HepG2 (cell line): ENCODE data around the gene GPR176. TPM values are rescaled to one million over a fixed set of nuclear protein-coding genes. Genes with fewer than 3 reads are reported as not detected.

Experiments
- ATAC-seq: fragments of 200-7000 bp; cut with Tn5 transposase; 3 replicates; pipeline ENCODE4 v1.9.1; 2020; ENCODE audit warnings: mild to moderate bottlenecking, moderate library complexity
- BruUV-seq: library from RNA; stranded (reverse); fragments of 400-500 nt; replicated peaks from 2 replicates; lab custom pipeline; 2021; lab: Mats Ljungman, UMichigan
- CTCF ChIA-PET: fragments of 300-600 bp; formaldehyde crosslinking; extraction: SDS; loops from one replicate; lab custom pipeline; 2021; ENCODE audit warnings: low total read pairs, inconsistent platforms, low intra/inter-chr PET ratio; lab: Yijun Ruan, JAX
- POLR2A ChIA-PET: fragments of 350-600 bp; sonication (Branson Sonifier 250); formaldehyde crosslinking; loops from one replicate; lab custom pipeline; 2020; ENCODE audit warnings: antibody characterized with exemption, inconsistent platforms; lab: Yijun Ruan, JAX
- DNase-seq: peaks from one replicate; pipeline ENCODE4 v3.0.0-alpha.2; 2015; ENCODE audit warnings: low spot score
- FAIRE-seq: peaks from 3 replicates; lab custom pipeline; 2011; peaks lifted over from hg19 to GRCh38; lab: Jason Lieb, UNC
- H2AFZ ChIP-seq: one replicate; pipeline ENCODE4 v1.6.1; 2011; ENCODE audit warnings: low read length, inconsistent platforms
- H3K27ac ChIP-seq: fragments of 300-600 bp; 3 replicates; pipeline ENCODE4 v1.8.0; 2011; ENCODE audit warnings: mixed run types, mild to moderate bottlenecking, mixed read lengths, low read length, inconsistent platforms; ENCODE audit not compliant: insufficient read depth; ENCODE audit errors: extremely low read length
- H3K27me3 ChIP-seq, 2 experiments: fragments of 200-600 bp in 1 of 2; 2 replicates in 1 of 2; 3 replicates in 1 of 2; pipeline versions ENCODE4 v1.6.0 to v1.8.0; 2011; ENCODE audit warnings: low read length in 2 of 2, mild to moderate bottlenecking in 2 of 2, moderate library complexity in 2 of 2, inconsistent platforms in 1 of 2; ENCODE audit not compliant: insufficient read depth in 2 of 2, control insufficient read depth in 1 of 2
- H3K36me3 ChIP-seq, 2 experiments: fragments of 200-600 bp in 1 of 2; replicated peaks in 1 of 2; 2 replicates in 1 of 2; 3 replicates in 1 of 2; pipeline versions ENCODE4 v1.5.1 to v1.8.0; 2011; ENCODE audit warnings: low read length in 2 of 2, inconsistent platforms in 1 of 2; ENCODE audit not compliant: insufficient read depth in 2 of 2, control insufficient read depth in 1 of 2
- H3K4me1 ChIP-seq: 2 replicates; pipeline ENCODE4 v1.5.1; 2012; ENCODE audit warnings: low read length, inconsistent platforms; ENCODE audit not compliant: insufficient read depth
- H3K4me2 ChIP-seq: 2 replicates; pipeline ENCODE4 v1.6.0; 2011; ENCODE audit warnings: low read depth, low read length, inconsistent platforms
- H3K4me3 ChIP-seq, 3 experiments: fragments of 200-600 bp in 1 of 3; sonication (generic), shearing (Covaris generic) in 1 of 3; replicated peaks in 1 of 3; 2 replicates each; pipeline ENCODE4 v1.5.1; 2011 to 2016; ENCODE audit warnings: low read length in 3 of 3, inconsistent platforms in 2 of 3, low read depth in 2 of 3, mild to moderate bottlenecking in 2 of 3, control low read depth in 1 of 3, mixed read lengths in 1 of 3; ENCODE audit not compliant: insufficient read depth in 1 of 3
- H3K79me2 ChIP-seq: one replicate; pipeline ENCODE4 v1.6.1; 2011; ENCODE audit warnings: low read length, inconsistent platforms; ENCODE audit not compliant: insufficient read depth
- H3K9ac ChIP-seq: 2 replicates; pipeline ENCODE4 v1.6.0; 2011; ENCODE audit warnings: mild to moderate bottlenecking, low read depth, low read length, inconsistent platforms; ENCODE audit not compliant: insufficient read depth
- H3K9me3 ChIP-seq: 2 replicates; pipeline ENCODE4 v1.5.1; 2012; ENCODE audit warnings: mild to moderate bottlenecking, low read length
- H4K20me1 ChIP-seq: 2 replicates; pipeline ENCODE4 v1.6.0; 2011; ENCODE audit warnings: inconsistent platforms, mild to moderate bottlenecking, low read length, moderate library complexity; ENCODE audit not compliant: insufficient read depth
- DMTF1 ChIP-seq: sonication (generic); formaldehyde crosslinking; IDR thresholded peaks from 2 replicates; pipeline ENCODE4 v1.4.0; 2020; ENCODE audit warnings: mild to moderate bottlenecking, missing genetic modification reagents
- HOXA3 ChIP-seq: sonication (generic); formaldehyde crosslinking; IDR thresholded peaks from 2 replicates; pipeline ENCODE4 v1.5.0; 2020; ENCODE audit warnings: missing genetic modification reagents
- ISL2 ChIP-seq: sonication (generic); formaldehyde crosslinking; IDR thresholded peaks from 2 replicates; pipeline ENCODE4 v1.5.0; 2020; ENCODE audit warnings: missing genetic modification reagents
- MAFK ChIP-seq, 2 experiments: IDR thresholded peaks in 1 of 2; conservative IDR thresholded peaks in 1 of 2; 2 replicates each; pipeline ENCODE4 v1.6.1; 2011; ENCODE audit warnings: improper control_type of control experiment in 2 of 2, low read length in 2 of 2
- PRDM10 ChIP-seq: sonication (generic); formaldehyde crosslinking; IDR thresholded peaks from 2 replicates; pipeline ENCODE4 v1.4.0; 2020; ENCODE audit warnings: low read depth, missing genetic modification reagents
- REXO4 ChIP-seq: sonication (generic); formaldehyde crosslinking; IDR thresholded peaks from 2 replicates; pipeline ENCODE4 v1.8.0; 2022; ENCODE audit warnings: missing genetic modification reagents, mild to moderate bottlenecking, borderline replicate concordance
- THRA ChIP-seq: sonication (generic); formaldehyde crosslinking; IDR thresholded peaks from 2 replicates; pipeline ENCODE4 v1.4.0; 2020; ENCODE audit warnings: missing genetic modification reagents, borderline replicate concordance
- U2AF2 ChIP-seq: fragments of 200-400 bp; formaldehyde crosslinking; IDR thresholded peaks from 2 replicates; pipeline ENCODE4 v1.6.1; 2017; ENCODE audit warnings: low read depth, mild to moderate bottlenecking, low read length
- ZBTB3 ChIP-seq: sonication (generic); formaldehyde crosslinking; IDR thresholded peaks from 2 replicates; pipeline ENCODE4 v1.4.0; 2020; ENCODE audit warnings: low read depth, mild to moderate bottlenecking, moderate library complexity, missing genetic modification reagents, borderline replicate concordance
- ZNF317 ChIP-seq: sonication (generic); formaldehyde crosslinking; IDR thresholded peaks from 2 replicates; pipeline ENCODE4 v1.5.0; 2020; ENCODE audit warnings: mild to moderate bottlenecking, missing genetic modification reagents
- ZNF337 ChIP-seq: sonication (generic); formaldehyde crosslinking; IDR thresholded peaks from 2 replicates; pipeline ENCODE4 v1.5.1; 2020; ENCODE audit warnings: missing genetic modification reagents, low read depth, mild to moderate bottlenecking, borderline replicate concordance
- ZNF451 ChIP-seq: sonication (generic); formaldehyde crosslinking; IDR thresholded peaks from 2 replicates; pipeline ENCODE4 v1.5.0; 2020; ENCODE audit warnings: mild to moderate bottlenecking, missing genetic modification reagents
- ZNF597 ChIP-seq: sonication (generic); formaldehyde crosslinking; IDR thresholded peaks from 2 replicates; pipeline ENCODE4 v1.5.0; 2020; ENCODE audit warnings: missing genetic modification reagents
- ZNF691 ChIP-seq: sonication (generic); formaldehyde crosslinking; IDR thresholded peaks from 2 replicates; pipeline ENCODE4 v1.4.0; 2020; ENCODE audit warnings: missing genetic modification reagents, low read depth, mild to moderate bottlenecking, borderline replicate concordance
- WGBS: methylation state at CpG from one replicate; pipeline ENCODE4 v1.1.6; 2017; ENCODE audit warnings: low lambda C conversion rate; 5-methylcytosine and 5-hydroxymethylcytosine counted together
- in situ Hi-C: cut with HindIII; loops from 2 replicates; pipeline ENCODE4 v1.10.0; 2017; ENCODE audit warnings: low pct_unique_long_range_greater_than_20kb; ENCODE audit not compliant: extremely low pct_ligation_motif_present
- intact Hi-C: fragments of 100-400 bp; cut with micrococcal nuclease; formaldehyde crosslinking; loops from one replicate; pipeline ENCODE4 v1.10.0; 2022; ENCODE audit not compliant: unreplicated experiment
- polyA plus RNA-seq, 8 experiments: library from polyadenylated mRNA; depleted of rRNA in 3 of 8; stranded (reverse) in 7 of 8; unstranded in 1 of 8; fragments of >200 nt; fragmentation: Illumina TruSeq in 4 of 8; extraction: Trizol in 4 of 8; gene quantifications; 2 replicates each; pipeline versions ENCODE4 v1.2.1 to v1.2.3, GENCODE V29; 2011 to 2016; ENCODE audit warnings: low read depth in 4 of 8, missing spikeins in 1 of 8, mixed read lengths in 1 of 8; ENCODE audit not compliant: insufficient read depth in 1 of 8
- total RNA-seq, 5 experiments: library from RNA; depleted of rRNA; stranded (reverse); fragments of >200 nt; fragmentation: Illumina TruSeq; extraction: Trizol; gene quantifications; 2 replicates each; pipeline ENCODE4 v1.2.3, GENCODE V29; 2016; ENCODE audit warnings: low read depth in 1 of 5

The GPR176 gene
- total and polyA plus RNA-seq, 2 of the 13 experiments (the other 11 are each of a cell fraction or from before 2014, with no cell fraction given), result 0.11 to 0.20 TPM

GRCh38 chr15:39803016-39803415, 117.0 kb downstream of the GPR176 start:
- CTCF ChIA-PET, result no interaction called here
- Histone ChIP-seq H3K27ac (no peak overlapping the region), H3K9ac (no peak overlapping the region), H3K4me2 (no peak overlapping the region), H4K20me1 (no peaks in the 10 kb centered on the region), H3K4me3 (no peak overlapping the region), H3K4me1 (no peaks in the 10 kb centered on the region), H3K27me3 (0 out of 5 replicates have a peak, but pooled peaks cover 0 to 7% of the 10 kb centered on the region in 2 experiments), H3K9me3 (no peaks in the 10 kb centered on the region), H2AFZ (no peak overlapping the region), H3K36me3 (no peaks in the 10 kb centered on the region), H3K79me2 (no peaks in the 10 kb centered on the region)
- FAIRE-seq (no peak), DNase-seq (no peak), ATAC-seq (no peak)
- 44% methylated on average over 4 of the region's 4 CpGs for WGBS
- in situ Hi-C loops (no loop called here), intact Hi-C loops (no loop called here)
- POLR2A ChIA-PET, result no interaction called here
- no TSS peak for BruUV-seq
- TF ChIP-seq PRDM10 (CRISPR knock-in tag) (no peak), MAFK (conservative IDR thresholded peaks at IDR 0.05 in 1 of 2, IDR thresholded peaks at IDR 0.05 in 1 of 2; ENCODE audit: low read length in 2 of 2) (no peak), ZNF451 (CRISPR knock-in tag) (no peak), ZNF597 (no peak), DMTF1 (CRISPR knock-in tag) (no peak), REXO4 (CRISPR knock-in tag) (no peak), ZBTB3 (no peak), ZNF317 (CRISPR knock-in tag) (no peak), ZNF337 (CRISPR knock-in tag) (no peak), ZNF691 (CRISPR knock-in tag) (no peak), U2AF2 (no peak), ISL2 (CRISPR knock-in tag) (no peak), THRA (CRISPR knock-in tag) (no peak), HOXA3 (CRISPR knock-in tag) (no peak)
